Body of pancreas (tissue), 4 donors: Measurements from ENCODE around the gene RXRA. TPM values are rescaled to one million over a fixed set of nuclear protein-coding genes. Genes with fewer than 3 reads are reported as not detected.

ENCODE experiments used
- ATAC-seq: fragments of 150-250 bp; one replicate; pipeline ENCODE4 v1.9.1; 2016
- DNase-seq, 4 donors: peaks; one replicate each; pipeline ENCODE4 v3.0.0-alpha.2; 2019
- H3K27ac ChIP-seq, 4 donors: fragments of 200-600 bp; sonication (generic); 1 replicate in 3 of 4; 2 replicates in 1 of 4; pipeline versions ENCODE4 v1.5.1 to v1.6.1; 2016 to 2019; ENCODE audit warnings: mild to moderate bottlenecking in 1 of 4, mixed read lengths in 1 of 4, moderate library complexity in 1 of 4
- H3K27me3 ChIP-seq, 2 donors: fragments of 200-600 bp; sonication (generic); one replicate each; pipeline ENCODE4 v1.6.0; 2016; ENCODE audit warnings: mild to moderate bottlenecking in 1 of 2
- H3K36me3 ChIP-seq, 2 donors: fragments of 200-600 bp; sonication (generic); replicated peaks in 1 of 2; 2 replicates each; pipeline ENCODE4 v1.5.1; 2016; ENCODE audit warnings: low read depth in 2 of 2; ENCODE audit not compliant: insufficient read depth in 1 of 2
- H3K4me1 ChIP-seq: fragments of 200-600 bp; sonication (generic); one replicate; pipeline ENCODE4 v1.6.0; 2016
- H3K4me3 ChIP-seq, 2 donors: fragments of 200-600 bp; sonication (generic); 1 replicate in 1 of 2; 2 replicates in 1 of 2; pipeline ENCODE4 v1.5.1; 2016 to 2019
- H3K9me3 ChIP-seq, 3 donors: fragments of 200-600 bp; sonication (generic); 1 replicate in 2 of 3; 2 replicates in 1 of 3; pipeline ENCODE4 v1.5.1; 2016
- POLR2A ChIP-seq, 3 donors: fragments of 450-650 bp; IDR thresholded peaks; one replicate each; pipeline ENCODE4 v1.6.1; 2016; ENCODE audit warnings: antibody characterized with exemption in 3 of 3, mild to moderate bottlenecking in 2 of 3
- WGBS, 2 donors: methylation state at CpG; one replicate each; pipeline ENCODE4 v1.1.5; 2017; 5-methylcytosine and 5-hydroxymethylcytosine counted together
- intact Hi-C: fragments of 100-400 bp; cut with DNase I; formaldehyde crosslinking; loops from one replicate; pipeline ENCODE4 v1.15.1; 2023
- total RNA-seq, 2 donors: library from RNA; depleted of rRNA; stranded (reverse); fragments of >200 nt; gene quantifications; one replicate each; pipeline ENCODE4 v1.1.0, GENCODE V29; 2016
- TF ChIP-seq, protein P1 (sequence below), 7 experiments: fragments of 450-650 bp in 4 of 7; fragments of 200-600 bp in 3 of 7; sonication (generic) in 3 of 7; IDR thresholded peaks; one replicate each; pipeline ENCODE4 v1.5.1; 2016 to 2019; ENCODE audit warnings: antibody characterized with exemption in 7 of 7

The RXRA gene
- total RNA-seq, 2 donors from 2014 or later = 31.4 to 41.9 TPM

DNA sequence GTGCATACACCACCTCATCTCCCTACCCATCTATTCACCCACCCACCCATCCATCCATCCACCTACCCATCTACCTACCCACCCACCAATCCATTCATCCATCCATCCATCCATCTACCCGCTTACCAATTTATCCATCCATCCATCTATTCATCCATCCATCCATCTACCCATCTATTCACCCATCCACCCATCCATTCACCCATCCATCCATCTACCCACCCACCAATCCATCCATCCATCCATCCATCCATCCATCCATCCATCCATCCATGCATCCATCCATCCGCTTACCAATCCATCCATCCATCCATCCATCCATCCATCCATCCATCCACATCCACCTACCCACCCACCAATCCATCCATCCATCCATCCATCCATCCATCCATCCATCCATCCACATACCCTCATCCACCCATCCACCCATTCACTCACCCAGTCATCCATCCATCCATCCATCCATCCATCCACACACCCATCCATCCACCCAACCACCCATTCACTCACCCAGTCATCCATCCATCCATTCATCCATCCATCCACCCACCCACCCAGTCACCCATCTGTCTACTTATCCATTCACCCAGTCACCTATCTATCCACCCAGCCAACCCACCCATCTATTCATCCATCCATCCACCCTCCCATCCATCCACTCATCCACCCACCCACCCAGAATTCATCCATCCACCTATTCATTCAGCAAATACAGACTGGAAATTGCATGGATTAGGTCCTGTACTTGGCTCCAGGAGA, 125.6 kb downstream of the RXRA start:
- Histone ChIP-seq H3K9me3 (no peaks in the 10 kb centered on the region), H3K4me1 (peaks cover 12% of the 10 kb centered on the region), H3K27me3 (no peaks in the 10 kb centered on the region), H3K36me3 (no peaks in the 10 kb centered on the region), H3K27ac (no peak overlapping the region), H3K4me3 (no peak overlapping the region)
- DNase-seq (no peak), ATAC-seq (no peak)
- intact Hi-C loops = no loop called here
- 88 to 89% methylated on average over 2 of the region's 2 CpGs for WGBS, 2 donors
- TF ChIP-seq, protein P1, sequence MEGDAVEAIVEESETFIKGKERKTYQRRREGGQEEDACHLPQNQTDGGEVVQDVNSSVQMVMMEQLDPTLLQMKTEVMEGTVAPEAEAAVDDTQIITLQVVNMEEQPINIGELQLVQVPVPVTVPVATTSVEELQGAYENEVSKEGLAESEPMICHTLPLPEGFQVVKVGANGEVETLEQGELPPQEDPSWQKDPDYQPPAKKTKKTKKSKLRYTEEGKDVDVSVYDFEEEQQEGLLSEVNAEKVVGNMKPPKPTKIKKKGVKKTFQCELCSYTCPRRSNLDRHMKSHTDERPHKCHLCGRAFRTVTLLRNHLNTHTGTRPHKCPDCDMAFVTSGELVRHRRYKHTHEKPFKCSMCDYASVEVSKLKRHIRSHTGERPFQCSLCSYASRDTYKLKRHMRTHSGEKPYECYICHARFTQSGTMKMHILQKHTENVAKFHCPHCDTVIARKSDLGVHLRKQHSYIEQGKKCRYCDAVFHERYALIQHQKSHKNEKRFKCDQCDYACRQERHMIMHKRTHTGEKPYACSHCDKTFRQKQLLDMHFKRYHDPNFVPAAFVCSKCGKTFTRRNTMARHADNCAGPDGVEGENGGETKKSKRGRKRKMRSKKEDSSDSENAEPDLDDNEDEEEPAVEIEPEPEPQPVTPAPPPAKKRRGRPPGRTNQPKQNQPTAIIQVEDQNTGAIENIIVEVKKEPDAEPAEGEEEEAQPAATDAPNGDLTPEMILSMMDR (IDR thresholded peaks at IDR 0.05) = no peak
- no peak for TF ChIP-seq POLR2A (IDR thresholded peaks at IDR 0.05)

DNA sequence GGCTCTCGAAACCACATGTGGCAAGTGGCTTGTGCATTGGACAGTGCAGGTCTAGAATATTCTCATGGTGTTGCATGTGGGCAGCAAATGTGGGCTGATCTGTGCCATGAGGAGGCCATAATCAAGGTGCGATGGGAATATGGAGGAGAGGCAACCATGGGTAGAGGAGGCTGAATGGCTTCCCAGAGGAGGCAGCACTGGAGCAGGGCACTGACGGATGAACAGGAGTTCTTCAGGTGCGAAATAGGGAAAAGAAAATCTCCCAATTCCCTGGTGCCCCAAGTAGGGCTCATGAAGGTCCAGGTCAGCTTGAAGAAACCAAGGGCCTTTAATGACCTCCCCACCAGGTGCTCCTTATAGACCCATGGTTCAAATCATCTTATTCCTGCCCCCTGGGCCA, 126.5 kb downstream of the RXRA start:
- Histone ChIP-seq H3K27ac (no peak overlapping the region), H3K4me3 (no peak overlapping the region), H3K27me3 (no peaks in the 10 kb centered on the region), H3K4me1 (peaks cover 14% of the 10 kb centered on the region), H3K36me3 (no peaks in the 10 kb centered on the region), H3K9me3 (no peaks in the 10 kb centered on the region)
- ATAC-seq (no peak), DNase-seq (no peak)
- WGBS, 2 donors = 84 to 89% methylated on average over 4 of the region's 4 CpGs
- intact Hi-C loops = no loop called here
- TF ChIP-seq, protein P1 (IDR thresholded peaks at IDR 0.05) = no peak
- TF ChIP-seq POLR2A (IDR thresholded peaks at IDR 0.05) = no peak

DNA sequence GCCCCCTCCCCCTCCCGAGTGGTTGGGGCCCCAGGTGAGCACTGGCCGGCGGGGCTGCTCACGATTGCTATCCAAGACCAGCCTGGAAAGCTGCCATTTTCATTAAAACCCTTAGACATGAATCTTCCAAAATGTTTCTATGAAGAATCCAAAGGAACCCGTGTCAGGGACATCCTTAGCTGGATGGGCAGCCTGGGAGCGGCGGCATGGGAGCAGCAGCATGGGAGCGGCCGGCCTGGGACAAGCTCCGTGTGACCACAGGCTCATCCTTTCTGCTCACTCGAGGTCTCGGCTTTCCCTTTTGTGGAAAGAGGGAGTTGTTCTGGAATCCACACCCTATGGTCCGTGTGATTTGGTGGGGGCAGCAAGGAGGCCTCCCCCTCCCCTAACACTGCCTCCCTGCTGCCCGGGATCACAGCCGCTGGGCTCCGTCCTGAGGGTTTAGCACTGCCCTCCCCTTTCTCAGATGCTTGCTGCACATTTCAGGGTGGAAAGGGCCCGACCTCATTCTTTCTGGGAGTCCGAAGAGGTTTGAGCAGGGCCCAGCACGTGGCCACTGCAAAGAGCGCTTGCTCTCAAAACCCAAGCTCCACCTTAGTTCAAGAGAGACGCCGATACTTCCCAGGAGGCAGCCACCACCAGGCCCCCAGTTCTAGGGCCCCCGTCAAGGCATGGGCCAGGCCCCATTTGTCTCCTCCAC, 127.7 kb downstream of the RXRA start:
- intact Hi-C loops = no loop called here
- Histone ChIP-seq H3K27me3 (no peaks in the 10 kb centered on the region), H3K4me3 (no peak overlapping the region), H3K27ac (no peak overlapping the region), H3K4me1 (peaks cover 14% of the 10 kb centered on the region), H3K9me3 (no peaks in the 10 kb centered on the region), H3K36me3 (no peaks in the 10 kb centered on the region)
- ATAC-seq (no peak), DNase-seq (no peak)
- no peak for TF ChIP-seq POLR2A (IDR thresholded peaks at IDR 0.05)
- TF ChIP-seq, protein P1 (IDR thresholded peaks at IDR 0.05) = no peak
- 83% methylated on average over 23 of the region's 23 CpGs; no CpG with 5 or more reads in 1 of the 2 donors for WGBS, 2 donors

DNA sequence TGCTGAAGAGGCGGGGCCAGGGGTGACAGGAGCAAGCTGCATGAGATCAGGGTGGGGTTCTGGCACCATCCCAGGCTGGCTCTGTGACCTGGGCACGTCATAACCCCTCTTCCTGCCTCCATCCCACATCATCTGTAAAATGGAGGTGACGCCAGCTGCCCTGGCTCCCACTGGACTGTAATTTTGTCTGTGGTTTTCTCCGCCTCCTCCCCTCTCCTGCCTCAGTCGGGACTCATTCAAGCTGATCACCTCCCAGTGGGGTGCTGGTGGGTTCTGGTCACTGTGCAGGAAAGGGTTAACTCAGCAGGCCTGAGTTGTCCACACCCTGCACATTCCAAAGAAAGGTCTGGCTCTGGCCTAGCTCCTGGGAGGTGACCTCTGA, 128.2 kb downstream of the RXRA start:
- 88 to 91% methylated on average over 5 of the region's 5 CpGs for WGBS, 2 donors
- no peaks in the 10 kb centered on the region for H3K27me3 ChIP-seq
- intact Hi-C loops = no loop called here
- no peak overlapping the region for H3K27ac ChIP-seq
- DNase-seq (no peak), ATAC-seq (no peak)
- peaks cover 14% of the 10 kb centered on the region for H3K4me1 ChIP-seq
- TF ChIP-seq POLR2A (IDR thresholded peaks at IDR 0.05) = no peak
- no peaks in the 10 kb centered on the region for H3K36me3 ChIP-seq
- H3K9me3 ChIP-seq = no peaks in the 10 kb centered on the region
- no peak overlapping the region for H3K4me3 ChIP-seq

DNA sequence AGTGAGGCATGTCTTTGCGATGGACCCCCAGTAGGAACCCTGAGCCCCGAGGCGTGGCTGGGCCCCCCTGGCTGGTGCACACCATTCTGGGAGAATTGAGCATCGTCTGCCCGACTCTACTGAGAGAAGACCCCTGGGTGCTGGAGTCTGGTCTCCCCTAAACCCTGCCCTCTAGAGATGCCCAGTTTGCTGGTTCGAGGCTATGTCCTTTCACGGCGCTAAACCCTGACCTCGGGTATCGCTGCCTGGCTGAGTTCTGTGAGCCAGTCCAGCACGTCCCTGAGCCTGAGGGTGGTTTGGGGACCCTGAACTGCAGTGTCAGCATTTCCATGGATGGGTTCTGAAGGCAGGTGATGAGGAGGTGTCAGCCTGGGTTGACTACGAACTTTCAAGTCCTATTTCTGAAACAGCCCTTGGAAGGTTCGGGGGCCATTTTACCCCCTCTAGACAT, 128.8 kb downstream of the RXRA start:
- intact Hi-C loops = no loop called here
- no peak overlapping the region for H3K4me3 ChIP-seq
- DNase-seq = no peak
- H3K27ac ChIP-seq = peak overlapping the region in 1 of 4 donors; percentile 72
- no peaks in the 10 kb centered on the region for H3K27me3 ChIP-seq
- no peak for ATAC-seq
- peaks cover 14% of the 10 kb centered on the region for H3K4me1 ChIP-seq
- no peak for TF ChIP-seq POLR2A (IDR thresholded peaks at IDR 0.05)
- TF ChIP-seq, protein P1 (IDR thresholded peaks at IDR 0.05) = no peak
- no peaks in the 10 kb centered on the region for H3K9me3 ChIP-seq
- no peaks in the 10 kb centered on the region for H3K36me3 ChIP-seq
- WGBS, 2 donors = 72 to 83% methylated on average over 2 to 13 of the region's 13 CpGs
